SU-DHL-6 (cell line): ENCODE measurements around the gene PET100.

Experiments used
- H2AFZ ChIP-seq: fragments of 200-600 bp; sonication (generic); 2 replicates; pipeline ENCODE4 v1.6.1; 2014; ENCODE audit warnings: low read depth, mild to moderate bottlenecking, moderate library complexity, mixed read lengths, antibody characterized with exemption, low read length; ENCODE audit not compliant: severe bottlenecking
- H3F3A ChIP-seq: fragments of 200-600 bp; shearing (Covaris generic); 2 replicates; pipeline ENCODE4 v1.6.0; 2016; ENCODE audit warnings: antibody characterized with exemption, mild to moderate bottlenecking; ENCODE audit not compliant: insufficient read depth
- H3K27ac ChIP-seq: fragments of 200-600 bp; sonication (generic); 2 replicates; pipeline ENCODE4 v1.5.1; 2016; ENCODE audit warnings: low read depth, mild to moderate bottlenecking, low read length, moderate library complexity, mixed read lengths
- H3K27me3 ChIP-seq: fragments of 200-600 bp; sonication (generic), shearing (Covaris generic); 2 replicates; pipeline ENCODE4 v1.6.0; 2014; ENCODE audit warnings: mild to moderate bottlenecking, low read length
- H3K36me3 ChIP-seq: fragments of 200-600 bp; sonication (generic); 2 replicates; pipeline ENCODE4 v1.6.1; 2014; ENCODE audit warnings: mild to moderate bottlenecking, low read length, mixed read lengths
- H3K4me2 ChIP-seq: fragments of 300-600, 200-600 bp; shearing (Covaris generic), sonication (generic); 2 replicates; pipeline ENCODE4 v1.6.0; 2014; ENCODE audit warnings: low read length, low read depth, mild to moderate bottlenecking; ENCODE audit not compliant: poor library complexity, severe bottlenecking
- H3K4me3 ChIP-seq: fragments of 200-600 bp; sonication (generic); 2 replicates; pipeline ENCODE4 v1.5.1; 2014; ENCODE audit warnings: antibody characterized with exemption, low read length, mild to moderate bottlenecking, mixed read lengths; ENCODE audit not compliant: insufficient read depth, poor library complexity, severe bottlenecking
- H3K79me2 ChIP-seq: fragments of 200-600 bp; sonication (generic); 2 replicates; pipeline ENCODE4 v1.6.1; 2014; ENCODE audit warnings: mild to moderate bottlenecking, low read length, moderate library complexity; ENCODE audit not compliant: insufficient read depth
- H3K9ac ChIP-seq: fragments of 200-600 bp; sonication (generic); 2 replicates; pipeline ENCODE4 v1.7.0; 2014; ENCODE audit warnings: mild to moderate bottlenecking, low read length
- H3K9me2 ChIP-seq: fragments of 200-600 bp; sonication (generic); replicated peaks from 2 replicates; pipeline ENCODE4 v1.6.1; 2014; ENCODE audit warnings: low read length; ENCODE audit not compliant: insufficient read depth
- H3K9me3 ChIP-seq: fragments of 200-600 bp; sonication (generic); 2 replicates; pipeline ENCODE4 v1.6.1; 2014; ENCODE audit warnings: low read length, mixed read lengths; ENCODE audit not compliant: insufficient read depth
- H4K20me1 ChIP-seq: fragments of 200-600 bp; sonication (generic); 2 replicates; pipeline ENCODE4 v1.6.1; 2014; ENCODE audit warnings: low read depth, mild to moderate bottlenecking, antibody characterized with exemption, low read length, moderate library complexity, mixed read lengths
- EZH2phosphoT487 ChIP-seq: fragments of 200-600 bp; sonication (generic), shearing (Covaris generic); conservative IDR thresholded peaks from 2 replicates; pipeline ENCODE4 v1.6.1; 2018; ENCODE audit warnings: mild to moderate bottlenecking, antibody characterized with exemption, low read length, moderate library complexity, mixed read lengths
- TF ChIP-seq, protein P1 (sequence below): fragments of 200-600 bp; sonication (generic); IDR thresholded peaks from one replicate; pipeline ENCODE4 v1.5.1; 2017; ENCODE audit warnings: antibody characterized with exemption, mild to moderate bottlenecking, low read length, moderate library complexity; ENCODE audit not compliant: insufficient read depth, poor library complexity, severe bottlenecking

Gene PET100

GRCh38 chr19:7655581-7655980 is 26.0 kb downstream of the PET100 start:
- no peak overlapping the region for H3K9ac ChIP-seq
- TF ChIP-seq, protein P1, sequence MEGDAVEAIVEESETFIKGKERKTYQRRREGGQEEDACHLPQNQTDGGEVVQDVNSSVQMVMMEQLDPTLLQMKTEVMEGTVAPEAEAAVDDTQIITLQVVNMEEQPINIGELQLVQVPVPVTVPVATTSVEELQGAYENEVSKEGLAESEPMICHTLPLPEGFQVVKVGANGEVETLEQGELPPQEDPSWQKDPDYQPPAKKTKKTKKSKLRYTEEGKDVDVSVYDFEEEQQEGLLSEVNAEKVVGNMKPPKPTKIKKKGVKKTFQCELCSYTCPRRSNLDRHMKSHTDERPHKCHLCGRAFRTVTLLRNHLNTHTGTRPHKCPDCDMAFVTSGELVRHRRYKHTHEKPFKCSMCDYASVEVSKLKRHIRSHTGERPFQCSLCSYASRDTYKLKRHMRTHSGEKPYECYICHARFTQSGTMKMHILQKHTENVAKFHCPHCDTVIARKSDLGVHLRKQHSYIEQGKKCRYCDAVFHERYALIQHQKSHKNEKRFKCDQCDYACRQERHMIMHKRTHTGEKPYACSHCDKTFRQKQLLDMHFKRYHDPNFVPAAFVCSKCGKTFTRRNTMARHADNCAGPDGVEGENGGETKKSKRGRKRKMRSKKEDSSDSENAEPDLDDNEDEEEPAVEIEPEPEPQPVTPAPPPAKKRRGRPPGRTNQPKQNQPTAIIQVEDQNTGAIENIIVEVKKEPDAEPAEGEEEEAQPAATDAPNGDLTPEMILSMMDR = no peak
- no peak for TF ChIP-seq EZH2phosphoT487
- H2AFZ ChIP-seq = no peak overlapping the region
- H3K36me3 ChIP-seq = no peaks in the 10 kb centered on the region
- H3K4me2 ChIP-seq = no peak overlapping the region
- no peaks in the 10 kb centered on the region for H3K27me3 ChIP-seq
- no peaks in the 10 kb centered on the region for H3K79me2 ChIP-seq
- H3K27ac ChIP-seq = no peak overlapping the region
- H3F3A ChIP-seq = no peaks in the 10 kb centered on the region
- no peaks in the 10 kb centered on the region for H3K9me3 ChIP-seq
- no peaks in the 10 kb centered on the region for H3K9me2 ChIP-seq
- no peak overlapping the region for H3K4me3 ChIP-seq
- H4K20me1 ChIP-seq = no peaks in the 10 kb centered on the region

- Histone ChIP-seq H3K9ac (no peak overlapping the region), H3K9me3 (no peaks in the 10 kb centered on the region), H3K27ac (no peak overlapping the region), H3K9me2 (no peaks in the 10 kb centered on the region), H2AFZ (no peak overlapping the region), H3K79me2 (no peaks in the 10 kb centered on the region), H3F3A (no peaks in the 10 kb centered on the region), H3K36me3 (no peaks in the 10 kb centered on the region), H3K4me3 (no peak overlapping the region), H3K27me3 (no peaks in the 10 kb centered on the region), H4K20me1 (no peaks in the 10 kb centered on the region), H3K4me2 (no peak overlapping the region)
- TF ChIP-seq EZH2phosphoT487 = no peak
- TF ChIP-seq, protein P1 = no peak
Observed at GRCh38 chr19:7657131-7657751, 27.6 kb downstream of the PET100 start.

DNA sequence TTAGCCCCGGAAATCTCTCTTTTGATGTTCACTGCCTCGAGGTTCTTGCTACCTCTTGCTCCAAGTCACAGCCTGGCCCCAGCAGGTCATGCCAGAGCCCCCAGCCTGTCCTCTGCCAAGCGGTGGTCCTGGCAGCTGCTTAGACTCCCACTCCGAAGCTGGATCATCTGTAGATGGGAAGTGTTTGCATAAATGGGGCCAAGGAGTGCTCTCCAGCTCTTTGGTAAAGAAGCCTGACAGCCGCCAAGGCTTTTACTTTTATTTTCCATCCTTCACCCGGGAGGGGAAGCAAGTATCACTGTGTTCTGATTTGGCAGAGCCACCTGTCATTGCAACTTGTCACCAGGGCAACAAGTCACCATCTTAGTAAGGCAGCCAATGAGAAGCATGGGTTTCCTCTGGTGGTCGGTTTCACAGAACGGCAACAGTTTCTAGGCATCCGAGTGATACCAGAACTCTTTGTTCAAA is 28.7 kb downstream of the PET100 start:
- no peaks in the 10 kb centered on the region for H3K27me3 ChIP-seq
- peak overlapping the region; percentile 7 for H2AFZ ChIP-seq
- no peaks in the 10 kb centered on the region for H3K9me2 ChIP-seq
- H3K9me3 ChIP-seq = no peaks in the 10 kb centered on the region
- 0 out of 2 replicates have a peak overlapping the region, but pooled peaks have one; percentile 9 for H3K9ac ChIP-seq
- no peaks in the 10 kb centered on the region for H3F3A ChIP-seq
- H3K36me3 ChIP-seq = no peaks in the 10 kb centered on the region
- no peaks in the 10 kb centered on the region for H4K20me1 ChIP-seq
- TF ChIP-seq, protein P1 = no peak
- TF ChIP-seq EZH2phosphoT487 = no peak
- no peak overlapping the region for H3K27ac ChIP-seq
- H3K79me2 ChIP-seq = no peaks in the 10 kb centered on the region
- peak overlapping the region; percentile 10 for H3K4me2 ChIP-seq
- no peak overlapping the region for H3K4me3 ChIP-seq
